Dermis blood vessel endothelial cell (primary cell): Measurements from ENCODE around the gene MED17. TPM values are rescaled to one million over a fixed set of nuclear protein-coding genes. Genes with fewer than 3 reads are reported as not detected.
A peak's percentile ranks its signal among the peaks of the same experiment; 100 is the strongest.
"Not testable (repeated sequence)": the region's sequence is repeated elsewhere in the genome, so short reads cannot be mapped to it uniquely, and the experiment has no call there.

Experiments used
- DNase-seq: peaks from one replicate; pipeline ENCODE4 v3.0.0; 2010
- total RNA-seq: library from RNA; depleted of rRNA; stranded (reverse); fragments of >200 nt; gene quantifications from 2 replicates; pipeline ENCODE4 v1.2.3, GENCODE V29; 2014

Gene MED17
- total RNA-seq, 1 donor from 2014 or later = 36.4 TPM

DNA sequence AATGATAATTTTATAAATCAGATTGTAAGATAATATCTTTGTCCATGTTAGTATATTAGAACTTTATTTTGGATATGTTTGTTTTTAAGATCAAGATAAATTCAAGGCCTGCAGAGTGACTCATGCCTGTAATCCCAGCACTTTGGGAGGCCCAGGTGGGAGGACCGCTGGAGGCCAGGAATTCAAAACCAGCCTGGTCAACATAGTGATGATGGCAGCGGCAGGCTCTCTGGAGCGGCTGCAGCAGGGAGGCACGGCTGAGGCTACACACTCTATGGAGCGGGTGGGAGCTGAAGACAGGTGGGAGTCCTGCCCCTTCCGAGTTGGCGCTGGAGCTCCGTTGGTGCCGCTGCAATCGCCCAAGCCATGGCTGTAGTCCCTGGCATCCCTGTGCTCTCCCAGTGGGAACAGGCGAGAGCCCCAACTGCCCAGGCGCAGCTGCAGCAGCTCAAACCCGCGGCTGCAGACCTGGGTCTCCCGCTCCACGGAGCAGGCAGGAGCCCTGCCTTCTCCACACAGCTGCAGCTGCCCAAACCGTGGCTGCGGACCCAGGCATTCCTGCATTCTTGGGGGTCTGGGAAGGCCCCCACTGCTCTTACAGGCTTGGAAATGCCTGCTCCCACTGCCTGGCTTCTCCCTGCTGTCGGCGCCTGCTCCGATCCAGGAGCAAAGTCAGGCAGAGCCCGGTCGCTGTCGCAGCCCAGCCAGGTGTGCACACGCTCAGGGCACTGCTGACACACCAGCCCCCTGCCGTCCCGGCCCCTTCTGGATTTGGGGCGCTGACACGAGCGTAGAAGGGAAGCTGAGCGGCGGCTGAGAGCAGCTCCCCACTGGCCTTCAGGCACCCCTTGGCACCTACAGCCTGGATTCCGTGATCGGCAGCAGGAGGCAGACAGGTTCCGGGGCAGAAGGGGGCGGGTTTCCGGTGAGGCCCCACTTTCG lies 25.9 kb upstream of the MED17 start:
- no peak for DNase-seq

DNA sequence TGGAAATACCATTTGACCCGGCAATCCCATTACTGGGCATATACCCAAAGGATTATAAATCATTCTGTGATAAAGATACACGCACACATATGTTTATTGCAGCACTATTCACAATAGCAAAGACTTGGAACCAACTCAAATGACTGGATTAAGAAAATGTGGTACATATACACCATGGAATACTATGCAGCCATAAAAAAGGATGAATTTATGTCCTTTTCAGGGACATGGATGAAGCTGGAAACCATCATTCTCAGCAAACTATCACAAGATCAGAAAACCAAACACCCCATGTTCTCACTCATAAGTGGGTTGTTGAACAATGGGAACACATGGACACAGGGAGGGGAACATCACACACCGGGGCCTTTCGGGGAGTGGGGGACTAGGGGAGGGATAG lies 25.0 kb upstream of the MED17 start:
- DNase-seq = not testable (repeated sequence)

DNA sequence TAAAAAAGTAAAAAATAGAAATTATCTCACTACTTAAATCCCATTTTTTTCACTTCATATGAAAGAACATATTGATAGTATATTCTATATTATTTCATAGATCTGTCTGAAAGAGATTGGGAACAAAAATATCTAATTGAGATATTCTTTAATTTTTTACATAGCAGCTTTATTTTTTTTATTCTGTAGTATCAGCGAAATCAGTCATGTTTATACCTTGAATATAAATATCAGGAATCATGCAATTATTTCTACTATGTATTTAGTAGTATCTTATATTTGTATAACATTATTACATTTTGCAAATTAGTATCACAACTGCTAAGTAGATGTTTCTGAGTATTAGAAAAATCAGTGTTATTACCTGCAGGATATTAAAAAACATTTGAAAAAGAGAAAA lies 22.2 kb upstream of the MED17 start:
- no peak for DNase-seq

DNA sequence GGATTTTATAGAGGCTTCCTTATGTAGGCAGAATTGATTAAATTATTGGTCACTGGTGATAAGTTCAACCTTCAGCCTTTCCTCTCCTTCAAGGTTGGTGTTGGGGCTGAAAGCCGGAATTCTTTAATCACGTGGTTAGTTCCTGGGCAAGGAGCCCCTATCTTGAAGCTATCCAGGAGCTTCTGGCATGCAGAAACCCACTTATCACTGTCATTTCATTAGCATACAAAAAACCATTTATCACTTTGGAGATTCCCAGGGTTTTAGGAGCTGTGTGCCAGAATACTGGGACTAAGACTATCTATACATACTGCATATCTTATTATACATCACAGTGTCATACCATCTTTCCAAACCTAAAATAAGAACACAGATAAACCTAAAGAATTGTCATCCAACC lies 18.5 kb upstream of the MED17 start:
- DNase-seq = no peak

DNA sequence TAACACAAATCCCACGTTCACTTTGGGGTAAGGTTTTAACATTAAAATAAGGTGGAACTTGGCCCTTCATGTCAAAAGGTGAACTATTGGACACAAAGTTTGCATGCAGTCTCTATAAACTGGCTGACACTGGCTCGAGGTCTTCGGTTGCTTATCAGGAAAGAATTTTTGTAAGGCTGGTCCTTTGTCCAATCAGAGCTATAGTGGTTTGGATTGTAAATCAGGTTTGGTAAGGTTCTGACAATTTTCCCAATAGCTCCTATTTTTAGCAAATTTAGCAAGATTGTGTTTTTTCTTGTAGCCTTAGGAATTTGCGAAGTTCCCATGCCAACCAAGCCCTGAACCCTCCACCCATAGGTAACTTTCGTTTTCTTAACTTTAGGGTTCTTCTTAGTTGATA lies 17.6 kb upstream of the MED17 start:
- no peak for DNase-seq

DNA sequence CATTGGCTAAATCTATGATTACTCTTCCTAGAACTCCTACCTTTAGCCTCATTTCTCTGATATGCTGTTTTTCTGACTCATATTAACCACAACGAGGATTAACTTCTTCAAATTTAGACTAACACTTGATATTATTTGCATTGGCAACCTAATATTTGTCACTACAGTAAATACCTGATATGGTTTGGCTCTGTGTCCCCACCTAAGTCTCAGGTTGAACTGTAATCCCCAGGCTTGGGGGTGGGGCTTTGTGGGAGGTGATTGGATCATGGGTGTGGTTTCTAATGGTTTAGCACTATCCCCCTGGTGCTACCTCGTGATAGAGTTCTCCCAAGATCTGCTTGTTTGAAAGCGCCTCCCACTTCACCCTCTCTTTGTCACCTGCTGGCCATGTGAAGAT lies 17.1 kb upstream of the MED17 start:
- no peak for DNase-seq

DNA sequence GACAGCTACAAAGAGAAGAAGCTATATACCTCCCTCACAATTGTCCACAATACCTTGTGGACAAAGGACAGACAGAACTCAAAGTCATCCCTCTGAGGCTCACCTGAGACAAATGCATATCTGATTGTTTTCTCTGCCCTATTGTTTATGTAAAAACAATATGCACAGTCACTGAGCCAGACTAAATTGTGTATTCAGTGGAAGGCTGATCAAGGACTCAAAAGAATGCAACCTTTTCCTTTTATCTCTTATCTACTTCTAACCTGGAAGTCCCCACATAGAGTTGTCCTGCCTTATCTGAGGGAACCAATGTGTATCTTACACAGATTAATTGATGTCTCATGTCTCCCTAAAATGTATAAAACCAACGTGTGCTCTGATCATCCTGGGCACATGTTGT lies 13.9 kb upstream of the MED17 start:
- DNase-seq = no peak

DNA sequence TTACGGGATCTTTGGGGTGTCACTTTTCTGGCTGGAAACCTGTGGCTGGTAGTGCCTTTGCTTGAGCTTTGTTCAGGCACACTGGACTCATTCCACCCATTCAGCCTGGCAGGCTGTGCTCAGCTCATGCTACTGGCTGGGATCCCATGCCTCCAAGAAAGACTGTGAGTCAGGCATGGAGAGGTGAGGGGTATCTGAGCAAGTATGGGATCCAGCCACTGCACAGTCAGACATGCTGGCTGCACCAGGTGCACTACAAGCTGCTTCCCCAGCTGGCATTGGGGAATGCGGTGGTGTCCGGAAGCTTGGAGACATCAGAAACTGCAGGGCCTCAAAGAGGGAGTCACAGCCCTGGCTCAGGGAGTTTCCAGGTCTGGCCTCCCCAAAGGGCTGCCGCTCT lies 12.0 kb upstream of the MED17 start:
- DNase-seq = no peak

DNA sequence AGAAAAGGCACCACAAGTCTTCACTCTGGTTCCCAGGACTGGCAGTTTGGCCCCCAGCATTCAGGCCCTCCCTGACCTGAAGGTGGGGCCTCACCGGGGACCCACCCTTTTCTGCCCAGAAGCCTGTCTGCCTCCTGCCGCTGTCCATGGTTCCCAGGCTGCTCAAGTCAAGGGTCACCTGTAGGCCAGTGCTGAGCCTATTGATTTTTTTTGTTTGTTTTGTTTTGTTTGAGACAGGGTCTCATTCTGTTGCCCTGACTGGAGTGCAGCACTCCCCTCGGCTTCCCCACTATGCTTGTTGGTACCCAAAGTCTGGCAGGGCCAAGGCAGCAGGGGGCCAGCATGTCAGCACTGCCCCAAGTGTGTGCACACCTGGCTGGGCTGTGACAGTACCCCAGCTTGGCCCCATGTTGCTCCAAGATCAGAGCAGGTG lies 11.0 kb upstream of the MED17 start:
- no peak for DNase-seq

DNA sequence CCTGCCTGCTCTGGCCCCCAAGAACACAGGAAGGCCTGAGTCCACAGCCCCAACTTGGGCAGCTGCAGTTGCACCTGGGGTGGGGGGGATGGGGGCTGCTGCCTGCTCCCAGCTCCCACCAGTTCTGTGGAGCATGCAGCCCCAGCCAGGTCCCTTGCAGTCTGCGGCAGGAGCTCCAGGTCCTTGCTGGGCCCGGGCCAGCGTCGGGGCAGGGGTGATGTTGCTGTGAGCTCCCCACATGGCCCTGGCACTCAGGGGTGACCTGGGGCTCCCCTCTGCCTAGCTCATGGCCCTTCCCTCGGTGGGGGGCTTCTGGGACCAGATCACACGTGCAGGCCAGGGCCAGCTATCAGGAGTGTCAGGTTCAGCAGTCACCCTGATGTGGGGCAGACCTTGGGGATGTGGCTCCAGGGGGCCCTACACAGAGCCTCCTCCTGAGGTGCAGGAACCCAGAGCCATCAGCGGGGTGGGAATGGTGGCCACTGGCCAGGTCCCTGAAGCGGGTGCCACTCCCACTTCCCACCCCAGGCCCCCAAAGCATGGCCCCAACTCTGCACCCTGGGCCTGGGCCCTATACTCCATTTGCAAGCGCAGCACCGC lies 10.4 kb upstream of the MED17 start:
- no peak for DNase-seq

DNA sequence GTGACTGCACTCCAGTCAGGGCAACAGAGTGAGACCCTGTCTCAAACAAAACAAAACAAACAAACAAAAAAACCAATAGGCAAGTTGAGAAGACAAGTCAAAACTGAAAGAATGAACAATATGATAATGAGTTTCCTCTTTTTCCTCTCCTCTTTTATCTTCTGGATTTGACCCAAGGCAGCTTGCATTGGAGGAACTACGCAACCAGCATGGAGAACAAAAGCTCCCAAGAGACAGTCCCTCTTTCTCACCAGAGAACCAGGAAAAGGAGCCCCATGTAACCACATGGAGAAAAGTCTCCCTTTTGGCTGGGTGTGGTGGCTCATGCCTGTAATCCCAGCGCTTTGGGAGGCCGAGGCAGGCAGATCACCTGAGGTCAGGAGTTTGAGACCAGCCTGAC lies 9.5 kb upstream of the MED17 start:
- not testable (repeated sequence) for DNase-seq

DNA sequence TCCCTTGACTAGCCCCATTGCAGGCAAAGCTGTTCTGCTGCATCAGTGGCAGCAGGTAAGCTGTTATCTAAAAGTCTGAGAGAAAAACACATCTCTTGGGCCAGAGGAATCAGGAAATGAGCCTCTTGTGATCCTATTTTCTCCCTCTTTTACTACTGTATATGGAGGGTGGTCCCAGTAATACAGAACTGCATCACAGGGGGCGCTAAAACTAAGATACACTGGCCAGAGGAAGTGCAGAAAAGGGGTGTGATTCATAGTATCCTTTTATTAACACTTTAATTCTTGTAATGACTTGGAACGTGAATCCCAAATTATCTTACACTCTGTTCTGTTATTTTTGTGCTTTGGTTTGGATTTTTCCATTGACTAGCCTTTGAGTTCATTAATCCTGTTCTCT lies 8.8 kb upstream of the MED17 start:
- peak; percentile 42 for DNase-seq

DNA sequence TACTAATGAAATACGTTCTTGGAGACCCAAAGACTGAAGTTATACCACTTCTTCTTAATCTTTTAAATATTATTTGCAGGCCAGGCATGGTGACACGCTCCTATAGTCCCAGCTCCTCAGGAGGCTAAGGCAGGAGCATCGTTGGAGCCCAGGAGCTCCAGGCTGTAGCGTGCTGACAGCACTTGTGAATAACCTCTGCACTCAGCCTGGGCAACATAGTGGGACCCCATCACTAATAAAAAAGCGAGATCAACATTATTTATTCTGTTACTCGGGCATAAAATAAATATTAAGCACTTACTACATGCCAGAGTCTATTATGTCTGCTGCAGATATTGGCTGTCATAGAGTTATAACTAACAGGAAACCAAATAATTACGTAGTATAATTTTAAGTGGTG lies 720 bp upstream of the MED17 start:
- no peak for DNase-seq

DNA sequence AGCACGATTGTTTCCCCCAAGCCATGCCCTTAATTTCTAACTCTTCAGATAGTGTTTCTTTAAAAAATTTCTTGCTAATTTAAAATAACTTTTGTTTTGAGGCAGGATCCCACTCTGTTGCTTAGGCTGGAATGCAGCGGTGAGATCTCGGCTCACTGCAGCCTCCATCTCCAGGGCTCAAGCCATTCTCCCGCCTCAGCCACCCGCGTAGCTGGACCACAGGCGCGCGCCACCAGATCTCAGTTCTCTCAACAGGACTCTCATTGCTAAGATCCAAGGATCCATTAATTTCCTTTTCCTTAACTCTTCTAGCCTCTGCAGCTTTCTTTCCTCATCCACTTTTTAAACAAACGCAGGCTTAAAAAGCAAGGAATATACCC lies 327 bp upstream of the MED17 start:
- no peak for DNase-seq

DNA sequence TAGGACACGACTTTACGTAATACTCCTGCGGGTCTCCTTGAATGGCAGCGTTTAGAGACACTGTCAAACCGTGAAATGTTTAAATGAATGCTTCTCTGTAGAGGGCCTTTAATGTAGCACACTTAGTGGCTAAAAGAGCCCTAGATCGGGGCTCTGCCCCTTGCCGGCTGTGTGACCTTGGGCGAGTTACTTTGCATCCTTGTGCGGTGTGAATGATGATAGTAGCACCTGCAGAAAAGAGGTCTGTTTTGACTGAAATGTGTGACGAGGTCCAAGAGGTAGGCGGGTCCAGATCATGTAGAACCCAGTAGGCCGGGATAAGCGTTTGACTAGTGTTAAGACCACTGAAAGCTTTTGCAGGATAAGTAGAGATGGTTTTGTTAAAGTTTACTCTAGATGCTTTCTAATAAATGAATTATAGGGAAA lies 866 bp downstream of the MED17 start:
- no peak for DNase-seq

DNA sequence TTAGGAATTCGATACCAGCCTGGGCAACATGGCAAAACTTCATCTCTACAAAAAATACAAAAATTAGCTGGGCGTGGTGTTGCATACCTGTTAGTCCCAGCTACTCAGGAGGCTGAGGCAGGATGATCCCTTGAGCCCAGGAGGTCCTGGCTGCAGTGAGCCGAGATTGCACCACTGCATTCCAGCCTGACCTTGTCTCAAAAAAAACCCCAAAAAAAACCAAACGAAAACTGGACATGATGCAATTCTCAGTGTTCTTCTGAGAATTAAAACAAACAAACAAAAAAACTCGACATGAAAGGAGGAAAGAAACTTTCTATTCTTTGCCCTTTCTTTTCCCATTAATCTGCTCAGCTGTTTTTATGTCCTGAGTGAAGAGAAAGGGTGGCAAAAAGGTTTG lies 7.4 kb downstream of the MED17 start:
- no peak for DNase-seq

DNA sequence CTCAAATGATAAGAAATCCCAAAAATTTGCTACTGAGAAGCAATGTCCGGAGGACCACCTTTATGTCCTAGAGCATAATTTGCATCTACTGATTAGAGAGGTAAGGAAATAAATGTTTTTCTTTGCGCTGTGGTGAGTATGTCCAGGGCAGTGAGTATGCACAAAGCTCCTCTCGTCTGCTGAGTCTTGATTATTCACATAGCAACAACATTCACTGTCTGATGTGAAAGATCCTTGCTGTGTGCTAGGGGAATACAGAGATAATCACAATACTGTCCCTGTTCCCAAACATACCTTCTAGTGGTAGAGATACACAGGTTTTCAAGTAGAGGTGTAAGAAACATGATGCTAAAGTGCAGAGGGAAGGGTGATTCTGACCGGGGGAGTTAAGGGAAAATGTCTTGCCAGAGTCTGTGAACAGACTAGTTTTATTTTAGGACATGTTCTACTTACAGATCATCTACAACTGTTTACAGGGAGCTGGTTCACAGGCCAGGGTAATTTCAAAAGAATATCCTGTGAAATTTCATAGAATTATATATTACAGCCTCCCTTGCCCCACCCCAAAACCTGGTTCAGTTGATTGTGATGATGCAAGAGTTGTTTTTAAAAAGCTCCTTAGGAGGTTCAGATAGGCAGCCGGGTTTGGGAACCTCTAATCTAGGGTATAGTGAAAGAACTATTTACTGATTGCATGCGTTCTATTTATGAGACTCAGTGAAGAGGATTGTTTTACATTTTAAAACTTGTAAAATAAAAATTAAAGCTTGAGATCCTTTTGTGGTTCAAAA lies 12.6 kb downstream of the MED17 start:
- no peak for DNase-seq

DNA sequence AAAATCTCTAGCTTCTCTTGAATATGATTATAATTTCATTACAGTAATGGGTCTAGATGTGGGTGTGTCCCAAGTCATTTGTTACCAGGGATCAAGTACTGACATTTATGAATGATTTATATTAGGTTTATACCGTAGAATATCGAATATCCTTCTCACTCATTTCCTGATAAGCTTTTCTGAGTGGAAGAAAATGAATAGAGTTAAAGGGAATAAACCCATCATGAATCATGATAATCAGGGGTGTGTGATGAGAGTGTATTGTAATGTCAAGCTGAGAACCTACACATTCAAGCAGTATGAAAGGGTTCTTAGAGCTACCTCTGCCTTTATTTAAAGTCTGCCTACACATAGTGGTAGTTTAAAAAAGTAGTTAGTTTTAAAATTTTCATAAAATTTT lies 17.3 kb downstream of the MED17 start:
- no peak for DNase-seq

DNA sequence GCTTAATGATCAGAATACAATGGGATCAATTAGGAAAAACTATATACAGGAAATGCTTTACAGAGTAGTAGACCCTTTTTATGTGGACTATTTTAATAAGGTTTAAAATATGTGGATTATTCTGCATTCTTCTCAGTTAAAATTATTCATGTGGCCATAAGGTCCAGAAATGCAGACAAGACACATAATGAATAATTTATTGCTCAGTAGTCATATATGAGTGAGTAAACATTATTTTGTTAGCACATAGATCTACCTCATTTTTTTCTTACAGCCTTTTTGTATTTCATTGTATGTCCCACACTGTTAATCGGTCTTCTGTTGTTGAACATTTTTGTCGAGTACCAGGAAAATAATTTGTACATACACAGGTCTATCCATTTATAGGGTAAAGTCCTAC lies 20.8 kb downstream of the MED17 start:
- no peak for DNase-seq

DNA sequence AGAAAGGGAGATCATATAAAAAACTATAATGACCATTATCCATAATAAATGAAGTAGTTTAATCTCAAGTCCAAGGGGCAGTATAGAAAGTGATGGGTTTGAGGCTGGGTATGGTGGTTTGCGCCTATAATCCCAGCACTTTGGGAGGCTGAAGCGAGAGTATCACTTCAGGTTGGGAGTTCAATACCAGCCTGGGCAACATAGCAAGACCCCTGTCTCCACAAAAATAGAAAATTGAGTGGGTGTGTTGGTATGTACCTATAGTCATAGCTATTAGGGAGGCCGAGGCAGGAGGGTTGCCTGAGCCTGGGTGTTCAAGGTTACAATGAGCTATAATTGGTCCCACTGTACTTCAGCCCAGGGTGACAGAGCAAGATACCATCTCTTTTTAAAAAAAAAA lies 23.9 kb downstream of the MED17 start:
- DNase-seq = no peak

DNA sequence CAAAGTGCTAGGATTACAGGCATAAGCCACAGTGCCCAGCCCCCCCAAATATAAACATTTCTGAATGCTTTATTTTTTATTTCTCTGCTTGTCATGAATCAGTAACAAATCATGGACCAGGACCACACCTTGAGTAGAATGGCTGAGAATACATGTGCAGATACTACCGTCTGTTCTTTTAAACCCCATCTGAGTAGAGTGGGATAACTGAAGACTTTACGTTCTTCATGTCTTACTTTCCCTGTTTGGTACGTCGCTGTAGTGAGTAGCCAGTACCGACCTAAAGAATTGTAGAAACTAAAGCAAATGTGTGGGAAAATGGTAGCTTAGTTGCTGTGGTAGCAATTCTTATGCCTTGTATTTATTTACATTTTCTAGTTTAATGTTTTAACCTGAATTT lies 29.9 kb downstream of the MED17 start:
- no peak for DNase-seq

DNA sequence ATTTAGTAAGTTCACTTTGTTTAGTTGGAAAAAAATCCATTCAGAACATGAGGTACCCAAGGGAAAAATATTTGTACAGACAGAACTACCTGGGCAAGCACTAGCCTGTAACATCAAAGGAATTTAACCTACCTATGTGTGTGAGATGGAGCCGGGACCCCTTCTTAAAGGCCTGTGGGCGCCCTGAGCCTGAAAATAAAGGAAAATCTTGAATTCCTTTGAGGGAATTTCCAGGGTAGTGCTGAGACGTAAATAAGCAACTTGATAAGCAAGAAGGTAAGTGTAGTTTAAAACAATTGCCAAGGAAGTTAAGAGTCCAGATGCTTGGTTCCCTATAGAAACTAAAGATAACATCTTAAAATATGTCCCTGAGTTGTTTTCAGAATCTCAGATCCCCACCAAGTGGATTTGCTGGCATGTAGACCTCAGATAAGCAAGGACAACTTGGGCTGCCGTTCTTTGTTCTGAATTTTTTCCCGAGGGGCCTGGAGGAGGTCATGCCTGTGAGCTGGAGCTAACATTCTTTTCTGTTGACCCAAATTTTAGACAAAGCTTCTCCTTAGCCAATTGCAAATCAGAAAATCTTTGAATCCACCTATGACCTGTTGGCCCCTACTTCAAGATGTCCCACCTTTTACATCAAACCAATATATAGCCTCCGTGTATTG lies 31.0 kb downstream of the MED17 start:
- no peak for DNase-seq
